ENCODE measurements around the gene RFX1.
"Not testable (repeated sequence)": the region's sequence is repeated elsewhere in the genome, so short reads cannot be mapped to it uniquely, and the experiment has no call there.

RFX1 gene

GRCh38 chr19:13929956-13930355 is 76.2 kb downstream of the RFX1 start:
- DNase-seq (ENCODE audit: low spot score), result peak; percentile 28
- TF ChIP-seq, protein P1, sequence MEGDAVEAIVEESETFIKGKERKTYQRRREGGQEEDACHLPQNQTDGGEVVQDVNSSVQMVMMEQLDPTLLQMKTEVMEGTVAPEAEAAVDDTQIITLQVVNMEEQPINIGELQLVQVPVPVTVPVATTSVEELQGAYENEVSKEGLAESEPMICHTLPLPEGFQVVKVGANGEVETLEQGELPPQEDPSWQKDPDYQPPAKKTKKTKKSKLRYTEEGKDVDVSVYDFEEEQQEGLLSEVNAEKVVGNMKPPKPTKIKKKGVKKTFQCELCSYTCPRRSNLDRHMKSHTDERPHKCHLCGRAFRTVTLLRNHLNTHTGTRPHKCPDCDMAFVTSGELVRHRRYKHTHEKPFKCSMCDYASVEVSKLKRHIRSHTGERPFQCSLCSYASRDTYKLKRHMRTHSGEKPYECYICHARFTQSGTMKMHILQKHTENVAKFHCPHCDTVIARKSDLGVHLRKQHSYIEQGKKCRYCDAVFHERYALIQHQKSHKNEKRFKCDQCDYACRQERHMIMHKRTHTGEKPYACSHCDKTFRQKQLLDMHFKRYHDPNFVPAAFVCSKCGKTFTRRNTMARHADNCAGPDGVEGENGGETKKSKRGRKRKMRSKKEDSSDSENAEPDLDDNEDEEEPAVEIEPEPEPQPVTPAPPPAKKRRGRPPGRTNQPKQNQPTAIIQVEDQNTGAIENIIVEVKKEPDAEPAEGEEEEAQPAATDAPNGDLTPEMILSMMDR (IDR thresholded peaks at IDR 0.05; ENCODE audit: borderline replicate concordance, control extremely low read depth, extremely low read depth, insufficient read depth, missing control alignments), result no peak
- in situ Hi-C loops (cut with MboI; ENCODE audit: low sequenced_read_pairs, unreplicated experiment), result no loop called here

- in situ Hi-C loops (cut with MboI; ENCODE audit: low sequenced_read_pairs, unreplicated experiment), result no loop called here
Observed at GRCh38 chr19:13929340-13929739, 76.8 kb downstream of the RFX1 start.

GRCh38 chr19:13926715-13927114 is 79.4 kb downstream of the RFX1 start:
- TF ChIP-seq, protein P1 (IDR thresholded peaks at IDR 0.05; ENCODE audit: borderline replicate concordance, control extremely low read depth, extremely low read depth, insufficient read depth, missing control alignments), result no peak
- in situ Hi-C loops (cut with MboI; ENCODE audit: low sequenced_read_pairs, unreplicated experiment), result no loop called here
- DNase-seq (ENCODE audit: low spot score), result no peak

More at GRCh38 chr19:13929340-13929739, 76.8 kb downstream of the RFX1 start:
- TF ChIP-seq, protein P1 (IDR thresholded peaks at IDR 0.05; ENCODE audit: borderline replicate concordance, control extremely low read depth, extremely low read depth, insufficient read depth, missing control alignments), result no peak
- no peak for DNase-seq (ENCODE audit: low spot score)

DNA sequence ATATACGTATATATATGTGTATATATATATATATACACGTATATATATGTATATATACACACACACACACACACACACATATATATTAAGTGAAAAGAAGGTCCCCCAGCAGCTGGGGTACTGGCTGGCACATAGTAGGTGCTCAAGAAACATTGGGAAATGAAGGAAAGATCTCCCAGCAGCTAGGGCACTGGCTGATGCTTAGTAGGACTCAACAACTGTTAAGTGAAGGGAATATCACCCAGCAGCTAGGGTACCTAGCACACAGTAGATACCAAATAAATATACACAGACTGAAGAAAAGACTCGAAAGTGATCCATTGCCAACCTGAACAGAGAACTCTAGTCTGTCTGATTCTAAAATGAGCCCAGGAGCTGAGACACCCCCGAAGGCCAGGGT is 80.1 kb downstream of the RFX1 start:
- TF ChIP-seq, protein P1 (IDR thresholded peaks at IDR 0.05; ENCODE audit: borderline replicate concordance, control extremely low read depth, extremely low read depth, insufficient read depth, missing control alignments), result no peak
- DNase-seq (ENCODE audit: low spot score), result no peak
- in situ Hi-C loops (cut with MboI; ENCODE audit: low sequenced_read_pairs, unreplicated experiment), result no loop called here

- DNase-seq (ENCODE audit: low spot score), result no peak
- in situ Hi-C loops (cut with MboI; ENCODE audit: low sequenced_read_pairs, unreplicated experiment), result no loop called here
- TF ChIP-seq, protein P1 (IDR thresholded peaks at IDR 0.05; ENCODE audit: borderline replicate concordance, control extremely low read depth, extremely low read depth, insufficient read depth, missing control alignments), result no peak
Observed at GRCh38 chr19:13923194-13923987, 82.7 kb downstream of the RFX1 start.

DNA sequence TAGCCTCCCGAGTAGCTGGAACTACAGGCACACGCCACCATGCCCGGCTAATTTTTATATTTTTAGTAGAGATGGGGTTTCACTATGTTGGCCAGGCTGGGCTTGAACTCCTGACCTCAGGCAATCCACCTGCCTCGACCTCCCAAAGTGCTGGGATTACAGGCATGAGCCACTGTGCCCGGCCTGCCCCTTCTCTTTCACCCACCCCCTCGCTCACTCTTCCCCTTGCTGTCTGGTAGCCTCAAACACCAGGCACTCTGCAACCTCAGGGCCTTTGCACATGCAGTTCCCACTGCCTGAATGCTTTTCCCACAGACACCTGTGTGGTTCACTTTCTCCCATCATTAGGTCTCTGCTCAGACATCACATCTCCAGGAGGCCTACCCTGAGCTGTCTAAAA is 84.0 kb downstream of the RFX1 start:
- DNase-seq (ENCODE audit: low spot score); in situ Hi-C loops (cut with MboI; ENCODE audit: low sequenced_read_pairs, unreplicated experiment): not testable (repeated sequence)

GRCh38 chr19:13920940-13921747 is 85.0 kb downstream of the RFX1 start:
- peak; percentile 68 for DNase-seq (ENCODE audit: low spot score)
- in situ Hi-C loops (cut with MboI; ENCODE audit: low sequenced_read_pairs, unreplicated experiment), result no loop called here
- TF ChIP-seq, protein P1 (IDR thresholded peaks at IDR 0.05; ENCODE audit: borderline replicate concordance, control extremely low read depth, extremely low read depth, insufficient read depth, missing control alignments), result no peak

All from GM13976 (cell line).